ENCODE results near the gene R3HCC1L.

Gene R3HCC1L

GRCh38 chr10:98193037-98193436 lies 58.6 kb downstream of the R3HCC1L start:
- DNase-seq (ENCODE audit: insufficient read length) (no peak), FAIRE-seq (no peak)
- TF ChIP-seq POLR2AphosphoS5 (IDR thresholded peaks at IDR 0.05; ENCODE audit: low read depth, low read length), result no peak

DNA sequence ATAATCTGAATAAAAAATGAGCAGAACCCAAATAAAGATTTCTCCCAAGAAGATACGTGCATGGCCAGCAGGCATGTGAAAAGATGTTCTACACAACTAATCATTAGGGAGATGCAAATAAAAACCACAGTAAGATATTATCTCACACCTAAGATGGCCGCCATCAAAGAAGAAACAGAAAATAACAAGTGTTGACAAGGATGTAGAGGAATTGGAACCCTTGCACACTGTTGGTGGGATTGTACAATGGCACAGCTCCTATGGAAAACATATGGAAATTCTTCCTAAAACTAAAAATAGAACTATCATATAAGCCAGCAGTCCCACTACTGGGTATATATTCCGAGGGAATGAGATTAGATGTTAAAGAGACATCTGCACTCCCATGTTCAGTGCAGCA lies 60.2 kb downstream of the R3HCC1L start:
- no peak for DNase-seq (ENCODE audit: insufficient read length)
- no peak for FAIRE-seq
- TF ChIP-seq POLR2AphosphoS5 (IDR thresholded peaks at IDR 0.05; ENCODE audit: low read depth, low read length) (no peak), POLR2A (IDR thresholded peaks at IDR 0.05; ENCODE audit: low read depth, low read length) (no peak)

DNA sequence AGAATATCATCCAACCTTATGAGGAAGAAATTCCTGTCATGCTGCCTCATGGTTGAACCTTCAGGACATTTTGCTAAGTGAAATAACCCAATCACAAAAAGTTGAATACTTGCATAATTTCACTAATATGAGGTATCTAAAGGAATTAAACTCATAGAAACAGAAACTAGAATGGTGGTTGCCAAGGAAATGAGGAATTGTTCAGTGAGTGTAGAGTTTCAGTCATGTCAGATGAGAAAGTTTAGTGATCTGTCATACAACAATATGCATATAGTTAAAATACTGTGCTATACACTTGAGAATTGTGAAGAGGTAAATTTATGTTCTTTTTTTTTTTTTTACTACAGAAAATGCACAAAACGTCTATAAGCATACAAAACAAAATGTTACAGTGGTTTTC lies 60.7 kb downstream of the R3HCC1L start:
- FAIRE-seq, result no peak
- TF ChIP-seq POLR2A (IDR thresholded peaks at IDR 0.05; ENCODE audit: low read depth, low read length), result no peak
- TF ChIP-seq TAF1 (IDR thresholded peaks at IDR 0.05; ENCODE audit: borderline replicate concordance, low read depth, low read length), result no peak
- TF ChIP-seq POLR2AphosphoS5 (IDR thresholded peaks at IDR 0.05; ENCODE audit: low read depth, low read length), result no peak
- no peak for DNase-seq (ENCODE audit: insufficient read length)

GRCh38 chr10:98196985-98197384 lies 62.5 kb downstream of the R3HCC1L start:
- no peak for TF ChIP-seq POLR2A (IDR thresholded peaks at IDR 0.05; ENCODE audit: low read depth, low read length)
- no peak for TF ChIP-seq POLR2AphosphoS5 (IDR thresholded peaks at IDR 0.05; ENCODE audit: low read depth, low read length)
- TF ChIP-seq TAF1 (IDR thresholded peaks at IDR 0.05; ENCODE audit: borderline replicate concordance, low read depth, low read length), result no peak
- FAIRE-seq, result no peak
- no peak for DNase-seq (ENCODE audit: insufficient read length)

- DNase-seq (ENCODE audit: insufficient read length) (no peak), FAIRE-seq (no peak)
- TF ChIP-seq TAF1 (IDR thresholded peaks at IDR 0.05; ENCODE audit: borderline replicate concordance, low read depth, low read length) (no peak), POLR2A (IDR thresholded peaks at IDR 0.05; ENCODE audit: low read depth, low read length) (no peak), POLR2AphosphoS5 (IDR thresholded peaks at IDR 0.05; ENCODE audit: low read depth, low read length) (no peak)
Observed at GRCh38 chr10:98201760-98202159, 67.3 kb downstream of the R3HCC1L start.

GRCh38 chr10:98202378-98202777 lies 67.9 kb downstream of the R3HCC1L start:
- TF ChIP-seq TAF1 (IDR thresholded peaks at IDR 0.05; ENCODE audit: borderline replicate concordance, low read depth, low read length) (no peak), POLR2AphosphoS5 (IDR thresholded peaks at IDR 0.05; ENCODE audit: low read depth, low read length) (no peak), POLR2A (IDR thresholded peaks at IDR 0.05; ENCODE audit: low read depth, low read length) (no peak)
- DNase-seq (ENCODE audit: insufficient read length), result no peak
- no peak for FAIRE-seq

DNA sequence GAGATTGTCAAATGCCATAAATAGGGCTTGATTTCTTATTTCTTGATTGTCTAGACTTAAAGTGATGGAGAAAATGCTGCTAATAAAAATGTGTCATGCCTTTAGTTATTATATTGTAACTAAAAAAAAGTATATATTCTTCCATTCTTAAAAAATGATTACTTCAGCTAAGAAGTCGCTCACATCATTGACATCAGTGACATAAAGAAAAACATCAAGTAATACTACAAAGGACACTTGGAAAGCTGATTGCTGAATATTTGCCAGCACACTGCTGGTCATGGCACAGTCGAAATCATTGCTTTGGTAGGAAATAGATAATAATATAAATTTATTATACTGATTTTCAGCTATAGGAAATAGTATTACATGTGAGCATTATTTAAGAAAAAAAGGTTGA lies 70.9 kb downstream of the R3HCC1L start:
- FAIRE-seq (no peak), DNase-seq (ENCODE audit: insufficient read length) (no peak)
- TF ChIP-seq TAF1 (IDR thresholded peaks at IDR 0.05; ENCODE audit: borderline replicate concordance, low read depth, low read length) (no peak), POLR2A (IDR thresholded peaks at IDR 0.05; ENCODE audit: low read depth, low read length) (no peak), POLR2AphosphoS5 (IDR thresholded peaks at IDR 0.05; ENCODE audit: low read depth, low read length) (no peak)

- no peak for DNase-seq (ENCODE audit: insufficient read length)
- no peak for TF ChIP-seq POLR2A (IDR thresholded peaks at IDR 0.05; ENCODE audit: low read depth, low read length)
- no peak for TF ChIP-seq TAF1 (IDR thresholded peaks at IDR 0.05; ENCODE audit: borderline replicate concordance, low read depth, low read length)
- TF ChIP-seq POLR2AphosphoS5 (IDR thresholded peaks at IDR 0.05; ENCODE audit: low read depth, low read length), result no peak
- no peak for FAIRE-seq
Observed at GRCh38 chr10:98208925-98209324, 74.5 kb downstream of the R3HCC1L start.

- no peak for TF ChIP-seq POLR2A (IDR thresholded peaks at IDR 0.05; ENCODE audit: low read depth, low read length)
- no peak for TF ChIP-seq POLR2AphosphoS5 (IDR thresholded peaks at IDR 0.05; ENCODE audit: low read depth, low read length)
- no peak for TF ChIP-seq TAF1 (IDR thresholded peaks at IDR 0.05; ENCODE audit: borderline replicate concordance, low read depth, low read length)
- FAIRE-seq, result no peak
- DNase-seq (ENCODE audit: insufficient read length), result no peak
Observed at GRCh38 chr10:98209441-98209840, 75.0 kb downstream of the R3HCC1L start.

- FAIRE-seq, result no peak
- no peak for TF ChIP-seq TAF1 (IDR thresholded peaks at IDR 0.05; ENCODE audit: borderline replicate concordance, low read depth, low read length)
- no peak for TF ChIP-seq POLR2AphosphoS5 (IDR thresholded peaks at IDR 0.05; ENCODE audit: low read depth, low read length)
- no peak for TF ChIP-seq POLR2A (IDR thresholded peaks at IDR 0.05; ENCODE audit: low read depth, low read length)
- DNase-seq (ENCODE audit: insufficient read length), result no peak
Observed at GRCh38 chr10:98212196-98212595, 77.7 kb downstream of the R3HCC1L start.

DNA sequence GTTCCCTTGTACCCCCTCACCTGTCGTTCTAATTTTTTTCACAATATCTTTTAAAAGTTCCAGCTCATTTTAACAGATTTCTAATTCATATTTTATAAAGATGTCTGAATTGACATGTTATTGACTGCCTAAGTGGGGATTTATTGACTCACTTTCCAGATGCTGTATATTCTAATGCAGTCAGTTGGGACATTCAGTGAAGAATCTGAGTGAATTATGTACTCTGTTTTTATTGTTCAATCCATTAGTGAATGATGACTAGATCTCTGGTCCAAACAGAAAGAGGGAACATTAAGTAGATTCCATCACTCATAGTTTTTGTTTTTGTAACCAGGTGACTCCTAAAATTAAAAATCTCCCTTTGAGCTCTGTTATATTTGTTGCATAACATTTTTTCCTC lies 79.3 kb downstream of the R3HCC1L start:
- no peak for DNase-seq (ENCODE audit: insufficient read length)
- TF ChIP-seq POLR2AphosphoS5 (IDR thresholded peaks at IDR 0.05; ENCODE audit: low read depth, low read length), result no peak
- FAIRE-seq, result no peak

DNA sequence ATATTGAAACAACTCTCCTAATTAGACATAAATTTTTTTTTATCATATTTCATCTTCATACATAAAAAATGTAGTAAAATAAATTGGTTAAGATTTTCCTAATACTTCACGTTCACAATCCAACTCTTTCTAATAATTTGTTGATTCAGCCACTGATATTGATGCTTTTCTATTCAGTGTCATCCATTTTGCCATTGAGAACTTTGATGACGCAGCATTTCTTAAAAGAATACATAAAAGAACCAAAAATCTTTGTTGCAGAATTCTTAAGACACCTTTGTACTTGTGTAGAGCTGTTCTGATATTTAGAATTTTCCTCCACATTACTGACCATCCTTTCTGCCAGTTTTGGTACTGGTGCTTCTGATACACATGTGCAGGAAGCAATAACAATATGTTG lies 80.9 kb downstream of the R3HCC1L start:
- TF ChIP-seq TAF1 (IDR thresholded peaks at IDR 0.05; ENCODE audit: borderline replicate concordance, low read depth, low read length), result no peak
- TF ChIP-seq POLR2A (IDR thresholded peaks at IDR 0.05; ENCODE audit: low read depth, low read length), result no peak
- TF ChIP-seq POLR2AphosphoS5 (IDR thresholded peaks at IDR 0.05; ENCODE audit: low read depth, low read length), result no peak
- FAIRE-seq, result no peak

DNA sequence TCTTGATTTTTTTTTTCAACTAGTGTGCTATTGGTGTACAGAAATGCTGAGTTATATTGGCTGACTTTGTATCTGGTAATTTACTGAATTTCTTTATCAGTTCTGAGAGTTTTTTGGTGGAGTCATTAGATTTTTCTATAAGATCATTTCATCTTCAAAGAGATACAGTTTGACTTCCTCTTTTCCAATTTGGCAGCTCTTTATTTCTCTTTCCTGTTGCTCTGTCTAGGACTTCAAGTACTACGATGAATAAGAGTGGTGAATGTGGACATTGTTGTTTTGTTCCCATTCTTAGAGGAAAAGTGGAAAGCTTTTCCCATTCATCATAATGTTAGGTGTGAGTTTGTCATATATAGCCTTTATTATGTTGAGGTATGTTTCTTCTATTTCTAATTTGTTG lies 83.3 kb downstream of the R3HCC1L start:
- FAIRE-seq, result no peak
- TF ChIP-seq POLR2AphosphoS5 (IDR thresholded peaks at IDR 0.05; ENCODE audit: low read depth, low read length) (no peak), TAF1 (IDR thresholded peaks at IDR 0.05; ENCODE audit: borderline replicate concordance, low read depth, low read length) (no peak), POLR2A (IDR thresholded peaks at IDR 0.05; ENCODE audit: low read depth, low read length) (no peak)
- no peak for DNase-seq (ENCODE audit: insufficient read length)

More for the DNA sequence above, 80.9 kb downstream of the R3HCC1L start:
- DNase-seq (ENCODE audit: insufficient read length), result no peak
